Occipital lobe (tissue), 2 donors: ENCODE results near the gene FAM227B. TPM values are rescaled to one million over a fixed set of nuclear protein-coding genes. Genes with fewer than 3 reads are reported as not detected.
"Not testable (repeated sequence)": the region's sequence is repeated elsewhere in the genome, so short reads cannot be mapped to it uniquely, and the experiment has no call there.

Experiments
- DNase-seq: peaks from one replicate; lab custom pipeline; 2025; lab: John Stamatoyannopoulos, UW
- total RNA-seq: library from RNA; depleted of rRNA; stranded (reverse); fragments of >200 nt; gene quantifications from one replicate; pipeline ENCODE4 v1.2.3, GENCODE V29; 2014

Gene FAM227B
- total RNA-seq, 1 donor from 2014 or later, result 7.3 TPM

GRCh38 chr15:49382394-49382793 is 238.2 kb downstream of the FAM227B start:
- DNase-seq, result no peak

- DNase-seq, result no peak
Measured at GRCh38 chr15:49380912-49381311, 239.7 kb downstream of the FAM227B start.

- DNase-seq, result no peak
Measured at GRCh38 chr15:49379996-49380395, 240.6 kb downstream of the FAM227B start.

GRCh38 chr15:49372366-49372765 is 248.3 kb downstream of the FAM227B start:
- no peak for DNase-seq

GRCh38 chr15:49370782-49371181 is 249.8 kb downstream of the FAM227B start:
- DNase-seq, result no peak

GRCh38 chr15:49366496-49366895 is 254.1 kb downstream of the FAM227B start:
- DNase-seq, result no peak

- DNase-seq, result no peak
Measured at GRCh38 chr15:49361370-49361769, 259.2 kb downstream of the FAM227B start.

GRCh38 chr15:49354439-49354838 is 266.2 kb downstream of the FAM227B start:
- not testable (repeated sequence) for DNase-seq

- no peak for DNase-seq
Measured at GRCh38 chr15:49343546-49343945, 277.1 kb downstream of the FAM227B start.

GRCh38 chr15:49339656-49340055 is 281.0 kb downstream of the FAM227B start:
- DNase-seq, result no peak

- DNase-seq, result no peak
Measured at GRCh38 chr15:49331951-49332350, 288.7 kb downstream of the FAM227B start.

- no peak for DNase-seq
Measured at GRCh38 chr15:49331442-49331841, 289.2 kb downstream of the FAM227B start.

- no peak for DNase-seq
Measured at GRCh38 chr15:49330166-49330565, 290.5 kb downstream of the FAM227B start.

GRCh38 chr15:49328941-49329340 is 291.7 kb downstream of the FAM227B start:
- DNase-seq, result no peak

GRCh38 chr15:49327927-49328326 is 292.7 kb downstream of the FAM227B start:
- DNase-seq, result no peak

GRCh38 chr15:49323207-49323606 is 297.4 kb downstream of the FAM227B start:
- DNase-seq, result no peak

- no peak for DNase-seq
Measured at GRCh38 chr15:49320351-49320750, 300.3 kb downstream of the FAM227B start.

GRCh38 chr15:49315391-49315823 is 305.2 kb downstream of the FAM227B start:
- no peak for DNase-seq

GRCh38 chr15:49314716-49315115 is 305.9 kb downstream of the FAM227B start:
- DNase-seq, result no peak

GRCh38 chr15:49313650-49314049 is 307.0 kb downstream of the FAM227B start:
- no peak for DNase-seq

GRCh38 chr15:49309889-49310288 is 310.7 kb downstream of the FAM227B start:
- no peak for DNase-seq

- DNase-seq, result no peak
Measured at GRCh38 chr15:49308686-49309085, 311.9 kb downstream of the FAM227B start.

GRCh38 chr15:49306551-49306950 is 314.1 kb downstream of the FAM227B start:
- DNase-seq, result no peak

- no peak for DNase-seq
Measured at GRCh38 chr15:49303003-49303402, 317.6 kb downstream of the FAM227B start.
